Tibial artery (tissue), 4 donors: Measurements from ENCODE around the gene HMCES.

Experiments used
- DNase-seq, 2 donors: peaks; one replicate each; pipeline ENCODE4 v3.0.0-alpha.2; 2019
- H3K27ac ChIP-seq, 2 donors: fragments of 200-600 bp; sonication (generic) in 1 of 2; 1 replicate in 1 of 2; 2 replicates in 1 of 2; pipeline ENCODE4 v1.5.1; 2018 to 2019; ENCODE audit warnings: mild to moderate bottlenecking in 1 of 2
- H3K27me3 ChIP-seq, 2 donors: fragments of 200-600 bp; sonication (generic) in 1 of 2; one replicate each; pipeline versions ENCODE4 v1.5.1 to v1.6.0; 2016 to 2019
- H3K36me3 ChIP-seq, 3 donors: fragments of 200-600 bp; sonication (generic) in 2 of 3; one replicate each; pipeline ENCODE4 v1.5.1; 2016 to 2019; ENCODE audit warnings: mild to moderate bottlenecking in 2 of 3
- H3K4me1 ChIP-seq, 4 donors: fragments of 200-600 bp; sonication (generic) in 2 of 4; 1 replicate in 3 of 4; 2 replicates in 1 of 4; pipeline ENCODE4 v1.5.1; 2016 to 2019
- H3K4me3 ChIP-seq, 2 donors: fragments of 200-600 bp; sonication (generic) in 1 of 2; 1 replicate in 1 of 2; 2 replicates in 1 of 2; pipeline ENCODE4 v1.5.1; 2018 to 2019; ENCODE audit warnings: mild to moderate bottlenecking in 2 of 2
- H3K9me3 ChIP-seq, 3 donors: fragments of 200-600 bp; sonication (generic) in 1 of 3; one replicate each; pipeline ENCODE4 v1.5.1; 2016 to 2019
- CTCF ChIP-seq, 2 experiments: fragments of 200-600 bp in 1 of 2; fragments of 450-650 bp in 1 of 2; IDR thresholded peaks; one replicate each; pipeline ENCODE4 v1.5.1; 2017 to 2019; ENCODE audit warnings: antibody characterized with exemption in 2 of 2, mild to moderate bottlenecking in 1 of 2, moderate library complexity in 1 of 2
- intact Hi-C: fragments of 100-400 bp; cut with DNase I; formaldehyde crosslinking; loops from one replicate; pipeline ENCODE4 v1.15.0; 2023; ENCODE audit warnings: low total_unique reads

HMCES gene

DNA sequence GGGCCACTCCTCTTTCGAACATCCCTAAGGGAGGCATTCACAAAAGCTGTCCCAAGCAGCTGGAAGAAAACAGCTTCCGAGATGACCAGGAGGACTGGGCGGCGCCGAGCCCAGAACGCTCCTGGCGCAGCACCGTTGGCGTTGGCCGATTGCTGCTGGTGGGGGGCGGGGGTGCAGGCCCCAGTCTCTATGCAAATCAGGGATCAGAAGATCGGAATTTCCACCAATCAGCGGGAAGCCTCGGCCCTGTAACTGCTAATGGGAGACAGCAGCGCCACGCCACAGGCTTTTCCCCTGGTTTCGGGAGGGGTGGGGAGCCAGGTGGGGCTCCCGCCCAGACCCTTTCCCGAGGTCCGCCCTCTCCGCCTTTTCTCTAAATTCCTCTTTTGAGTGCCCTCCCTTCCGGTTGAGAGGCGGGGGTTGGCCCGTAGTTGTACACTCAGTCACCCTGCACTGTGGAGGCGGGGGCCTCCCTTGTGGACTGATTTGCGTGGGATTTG is 27.0 kb downstream of the HMCES start:
- H3K4me3 ChIP-seq: peak overlapping the region; percentile 40 to 51
- H3K36me3 ChIP-seq: peaks cover 10 to 39% (median 27%) of the 10 kb centered on the region in 3 donors
- no peaks in the 10 kb centered on the region for H3K9me3 ChIP-seq
- intact Hi-C loops: no loop called here
- no peaks in the 10 kb centered on the region for H3K27me3 ChIP-seq
- DNase-seq: peak; percentile 93 to 96
- H3K27ac ChIP-seq: peak overlapping the region; percentile 84 to 85
- peaks cover 0 to 18% (median 6%) of the 10 kb centered on the region in 4 donors for H3K4me1 ChIP-seq
- peak in 1 of 2 experiments; percentile 14 for TF ChIP-seq CTCF (IDR thresholded peaks at IDR 0.05)

- Histone ChIP-seq H3K27me3 (no peaks in the 10 kb centered on the region), H3K36me3 (peaks cover 0 to 12% (median 7%) of the 10 kb centered on the region in 3 donors), H3K4me3 (no peak overlapping the region), H3K9me3 (no peaks in the 10 kb centered on the region), H3K4me1 (peaks cover 3 to 23% (median 8%) of the 10 kb centered on the region in 4 donors), H3K27ac (no peak overlapping the region)
- intact Hi-C loops: no loop called here
- no peak for DNase-seq
- no peak for TF ChIP-seq CTCF (IDR thresholded peaks at IDR 0.05)
These were observed 30.0 kb downstream of the HMCES start for GRCh38 chr3:129308636-129309035.

DNA sequence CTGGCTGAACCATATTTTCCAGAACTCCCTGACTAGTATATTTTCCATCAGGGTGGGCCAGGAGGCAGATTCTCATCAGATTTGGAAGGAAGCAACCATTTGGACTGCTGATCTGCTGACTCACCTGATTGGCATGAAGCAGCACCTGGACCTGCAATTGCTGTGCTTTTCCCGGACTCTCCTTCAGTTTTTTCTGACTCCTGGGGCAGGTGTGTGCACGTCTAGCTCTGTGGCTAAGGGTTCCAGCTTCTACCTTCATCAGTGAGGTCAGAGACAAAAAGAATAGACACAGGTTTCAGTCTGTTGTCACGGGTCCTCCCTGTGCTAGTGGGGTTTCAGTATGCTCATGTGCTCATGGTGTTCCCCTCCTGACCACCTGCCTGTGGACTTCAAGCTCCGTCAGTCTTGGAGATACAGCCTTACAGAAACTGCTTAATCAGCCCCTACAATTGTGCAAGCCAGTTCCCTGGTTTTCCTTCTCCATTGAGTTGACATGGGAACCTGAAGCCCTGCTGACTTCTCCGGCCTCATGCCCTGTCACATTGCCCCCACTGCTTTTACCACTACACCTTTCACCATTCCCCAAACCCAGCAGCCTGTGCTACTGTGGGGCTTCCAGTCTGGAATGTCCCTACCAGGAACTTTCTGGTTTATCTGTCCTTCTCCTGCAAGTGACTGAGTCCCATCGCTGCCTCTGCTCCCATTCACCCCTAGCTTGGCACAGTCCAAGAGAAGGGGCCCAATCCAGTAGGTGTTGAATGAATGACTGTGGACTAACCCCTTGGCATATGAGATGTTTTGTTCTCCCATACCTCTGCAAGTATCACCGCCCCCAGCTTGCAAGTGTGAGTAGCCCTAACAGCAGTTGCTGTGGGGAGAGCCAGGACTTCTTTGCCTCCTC is 31.7 kb downstream of the HMCES start:
- no peak overlapping the region for H3K27ac ChIP-seq
- H3K9me3 ChIP-seq: no peaks in the 10 kb centered on the region
- H3K4me1 ChIP-seq: peaks cover 5 to 27% (median 13%) of the 10 kb centered on the region in 4 donors
- no peaks in the 10 kb centered on the region for H3K27me3 ChIP-seq
- DNase-seq: peak in 1 of 2 donors; percentile 44
- intact Hi-C loops: no loop called here
- no peak overlapping the region for H3K4me3 ChIP-seq
- no peaks in the 10 kb centered on the region for H3K36me3 ChIP-seq
- no peak for TF ChIP-seq CTCF (IDR thresholded peaks at IDR 0.05)

DNA sequence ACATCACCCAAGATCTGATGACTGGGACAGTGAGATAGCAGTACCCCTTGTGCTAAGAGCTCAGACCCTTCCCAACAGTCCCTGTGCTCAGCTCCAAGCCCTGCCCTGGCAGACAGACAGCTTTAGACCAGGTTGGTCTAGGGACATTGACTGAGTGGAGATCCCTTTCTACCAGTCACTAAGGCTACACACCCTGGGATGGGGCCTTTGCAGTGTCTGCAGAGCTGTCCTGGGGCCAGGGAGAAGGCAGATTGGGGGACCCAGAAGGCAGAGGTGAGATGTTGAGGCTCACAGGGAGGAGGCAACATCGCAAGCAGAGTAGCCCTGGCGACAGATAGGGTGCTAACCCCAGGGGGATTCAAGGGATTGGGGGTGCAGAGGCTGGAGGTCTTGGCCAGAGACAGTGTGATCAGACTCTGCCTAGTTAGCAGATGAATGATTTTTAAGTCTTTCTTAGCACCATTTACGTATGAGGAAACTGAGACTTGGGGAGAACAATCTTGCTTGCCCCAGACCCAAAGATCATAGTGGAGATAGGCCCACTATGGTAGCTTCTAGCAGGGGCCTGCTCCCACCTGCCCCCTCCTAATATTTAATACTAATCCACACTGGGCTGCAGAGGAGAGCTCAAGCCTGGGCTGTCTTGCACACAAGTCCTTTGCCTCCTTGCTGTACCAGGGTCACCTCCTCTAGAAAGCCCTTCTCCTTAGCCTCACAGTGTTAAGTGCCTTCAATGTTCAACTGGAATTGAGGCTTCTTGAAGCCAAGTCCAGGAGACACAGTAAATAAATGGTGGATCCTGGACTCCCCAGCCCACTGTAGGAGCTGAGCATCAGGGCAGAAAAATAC is 32.6 kb downstream of the HMCES start:
- H3K9me3 ChIP-seq: no peaks in the 10 kb centered on the region
- no peak overlapping the region for H3K27ac ChIP-seq
- H3K36me3 ChIP-seq: no peaks in the 10 kb centered on the region
- no peaks in the 10 kb centered on the region for H3K27me3 ChIP-seq
- H3K4me1 ChIP-seq: peaks cover 5 to 19% (median 12%) of the 10 kb centered on the region in 4 donors
- no peak overlapping the region for H3K4me3 ChIP-seq
- peak in 1 of 2 donors; percentile 56 for DNase-seq
- no peak for TF ChIP-seq CTCF (IDR thresholded peaks at IDR 0.05)
- intact Hi-C loops: no loop called here

- no peaks in the 10 kb centered on the region for H3K36me3 ChIP-seq
- peaks cover 5 to 24% (median 14%) of the 10 kb centered on the region in 4 donors for H3K4me1 ChIP-seq
- no peak for TF ChIP-seq CTCF (IDR thresholded peaks at IDR 0.05)
- H3K27me3 ChIP-seq: no peaks in the 10 kb centered on the region
- intact Hi-C loops: no loop called here
- no peak overlapping the region for H3K4me3 ChIP-seq
- H3K27ac ChIP-seq: peak overlapping the region in 1 of 2 donors; percentile 90
- H3K9me3 ChIP-seq: no peaks in the 10 kb centered on the region
- DNase-seq: peak in 1 of 2 donors; percentile 46
These were observed 33.5 kb downstream of the HMCES start for GRCh38 chr3:129312021-129312639.
